K562 (cell line): Measurements from ENCODE around the gene EPC2.

Experiments
- CEBPB ChIP-seq: fragments of 450-650 bp; IDR thresholded peaks from 2 replicates; pipeline ENCODE4 v1.6.1; 2016; ENCODE audit warnings: missing genetic modification characterization, missing compliant biosample characterization
- CHCHD3 ChIP-seq: fragments of 250-450 bp; sonication (Bioruptor Pico); IDR thresholded peaks from 2 replicates; pipeline ENCODE4 v2.1.2; 2022; ENCODE audit warnings: mild to moderate bottlenecking
- EHMT2 ChIP-seq: fragments of 450-650 bp; IDR thresholded peaks from 2 replicates; pipeline ENCODE4 v1.6.1; 2018; ENCODE audit warnings: antibody characterized with exemption
- FOXA3 ChIP-seq, 2 experiments: fragments of 450-650 bp in 1 of 2; sonication (generic) in 1 of 2; formaldehyde crosslinking; IDR thresholded peaks in 1 of 2; conservative IDR thresholded peaks in 1 of 2; 2 replicates each; pipeline versions ENCODE4 v1.4.0 to v1.8.0; 2020 to 2022; ENCODE audit warnings: mild to moderate bottlenecking in 2 of 2, missing genetic modification reagents in 1 of 2
- HMG20A ChIP-seq: fragments of 450-650 bp; formaldehyde crosslinking; conservative IDR thresholded peaks from 2 replicates; pipeline ENCODE4 v1.4.0; 2020; ENCODE audit warnings: mild to moderate bottlenecking, mixed read lengths
- KLF16 ChIP-seq: IDR thresholded peaks from 2 replicates; pipeline ENCODE4 v1.6.1; 2016; ENCODE audit warnings: antibody characterized with exemption
- POLR2G ChIP-seq: fragments of 200-400 bp; formaldehyde crosslinking; IDR thresholded peaks from 2 replicates; pipeline ENCODE4 v1.6.1; 2017; ENCODE audit warnings: low read depth, mild to moderate bottlenecking, antibody characterized with exemption, low read length, moderate library complexity
- PPARD ChIP-seq: fragments of 250-450 bp; sonication (Bioruptor Pico); IDR thresholded peaks from 2 replicates; pipeline ENCODE4 v1.8.0; 2022; ENCODE audit warnings: inconsistent platforms, mild to moderate bottlenecking, moderate library complexity
- RAD21 ChIP-seq, 2 experiments: fragments of 250-450 bp in 1 of 2; fragments of 450-650 bp in 1 of 2; sonication (Bioruptor Pico) in 1 of 2; formaldehyde crosslinking in 1 of 2; IDR thresholded peaks in 1 of 2; conservative IDR thresholded peaks in 1 of 2; 2 replicates each; pipeline versions ENCODE4 v1.4.0 to v1.8.0; 2020 to 2022; ENCODE audit warnings: mild to moderate bottlenecking in 2 of 2, moderate library complexity in 1 of 2
- SETDB1 ChIP-seq: IDR thresholded peaks from one replicate; pipeline ENCODE4 v1.6.1; 2012; ENCODE audit warnings: low read length, control low read depth, inconsistent platforms
- TF ChIP-seq, protein P1 (sequence below), 3 experiments: IDR thresholded peaks in 2 of 3; conservative IDR thresholded peaks in 1 of 3; 2 replicates each; pipeline ENCODE4 v1.5.1; 2011 to 2012; ENCODE audit warnings: low read length in 3 of 3, mild to moderate bottlenecking in 3 of 3, control low read depth in 2 of 3, improper control_type of control experiment in 1 of 3, inconsistent platforms in 1 of 3, low read depth in 1 of 3, mixed read lengths in 1 of 3, moderate library complexity in 1 of 3; ENCODE audit not compliant: insufficient read depth in 2 of 3
- TF ChIP-seq, protein P2 (sequence below): sonication (generic); formaldehyde crosslinking; IDR thresholded peaks from 2 replicates; pipeline ENCODE4 v1.8.0; 2022; ENCODE audit warnings: missing genetic modification reagents, mild to moderate bottlenecking, moderate library complexity, borderline replicate concordance

DNA sequence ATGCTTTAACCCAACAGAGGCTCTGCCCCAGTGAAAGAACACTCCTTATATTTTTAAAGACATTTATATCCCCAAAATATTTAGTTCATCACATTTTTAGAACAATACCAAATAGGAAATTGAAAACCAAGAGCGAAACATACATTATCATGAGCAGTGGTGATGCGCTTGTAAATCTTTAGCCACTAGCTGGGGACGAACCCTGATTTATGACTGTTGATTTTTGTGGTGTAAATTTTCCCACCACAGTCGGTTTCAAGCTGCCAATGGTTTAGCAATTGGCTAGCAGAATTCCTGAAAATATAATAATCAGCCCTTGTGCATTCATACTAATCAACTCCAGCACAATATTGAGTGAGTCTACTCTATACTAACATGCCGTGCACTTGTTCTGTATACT is 27.3 kb upstream of the EPC2 start:
- TF ChIP-seq CHCHD3 (CRISPR knock-in tag) (no peak), POLR2G (no peak), EHMT2 (no peak), FOXA3 (CRISPR knock-in tag; conservative IDR thresholded peaks at IDR 0.05 in 1 of 2, IDR thresholded peaks at IDR 0.05 in 1 of 2) (no peak), RAD21 (CRISPR knock-in tag; conservative IDR thresholded peaks at IDR 0.05 in 1 of 2, IDR thresholded peaks at IDR 0.05 in 1 of 2) (no peak), PPARD (CRISPR knock-in tag) (no peak), SETDB1 (no peak), HMG20A (CRISPR knock-in tag) (no peak), KLF16 (no peak), CEBPB (no peak)
- TF ChIP-seq, protein P1, sequence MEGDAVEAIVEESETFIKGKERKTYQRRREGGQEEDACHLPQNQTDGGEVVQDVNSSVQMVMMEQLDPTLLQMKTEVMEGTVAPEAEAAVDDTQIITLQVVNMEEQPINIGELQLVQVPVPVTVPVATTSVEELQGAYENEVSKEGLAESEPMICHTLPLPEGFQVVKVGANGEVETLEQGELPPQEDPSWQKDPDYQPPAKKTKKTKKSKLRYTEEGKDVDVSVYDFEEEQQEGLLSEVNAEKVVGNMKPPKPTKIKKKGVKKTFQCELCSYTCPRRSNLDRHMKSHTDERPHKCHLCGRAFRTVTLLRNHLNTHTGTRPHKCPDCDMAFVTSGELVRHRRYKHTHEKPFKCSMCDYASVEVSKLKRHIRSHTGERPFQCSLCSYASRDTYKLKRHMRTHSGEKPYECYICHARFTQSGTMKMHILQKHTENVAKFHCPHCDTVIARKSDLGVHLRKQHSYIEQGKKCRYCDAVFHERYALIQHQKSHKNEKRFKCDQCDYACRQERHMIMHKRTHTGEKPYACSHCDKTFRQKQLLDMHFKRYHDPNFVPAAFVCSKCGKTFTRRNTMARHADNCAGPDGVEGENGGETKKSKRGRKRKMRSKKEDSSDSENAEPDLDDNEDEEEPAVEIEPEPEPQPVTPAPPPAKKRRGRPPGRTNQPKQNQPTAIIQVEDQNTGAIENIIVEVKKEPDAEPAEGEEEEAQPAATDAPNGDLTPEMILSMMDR (IDR thresholded peaks at IDR 0.05 in 2 of 3, conservative IDR thresholded peaks at IDR 0.05 in 1 of 3; ENCODE audit: insufficient read depth in 2 of 3, low read depth in 1 of 3, low read length in 3 of 3), result no peak
- TF ChIP-seq, protein P2, sequence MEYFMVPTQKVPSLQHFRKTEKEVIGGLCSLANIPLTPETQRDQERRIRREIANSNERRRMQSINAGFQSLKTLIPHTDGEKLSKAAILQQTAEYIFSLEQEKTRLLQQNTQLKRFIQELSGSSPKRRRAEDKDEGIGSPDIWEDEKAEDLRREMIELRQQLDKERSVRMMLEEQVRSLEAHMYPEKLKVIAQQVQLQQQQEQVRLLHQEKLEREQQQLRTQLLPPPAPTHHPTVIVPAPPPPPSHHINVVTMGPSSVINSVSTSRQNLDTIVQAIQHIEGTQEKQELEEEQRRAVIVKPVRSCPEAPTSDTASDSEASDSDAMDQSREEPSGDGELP (CRISPR knock-in tag), result no peak
